COLO829 (cell line): Measurements from ENCODE around the gene ZNF554.
"Not testable (repeated sequence)": the region's sequence is repeated elsewhere in the genome, so short reads cannot be mapped to it uniquely, and the experiment has no call there.

Experiments used
- DNase-seq: peaks from one replicate; pipeline ENCODE4 v3.0.0; 2012; ENCODE audit warnings: low spot score

ZNF554 gene

DNA sequence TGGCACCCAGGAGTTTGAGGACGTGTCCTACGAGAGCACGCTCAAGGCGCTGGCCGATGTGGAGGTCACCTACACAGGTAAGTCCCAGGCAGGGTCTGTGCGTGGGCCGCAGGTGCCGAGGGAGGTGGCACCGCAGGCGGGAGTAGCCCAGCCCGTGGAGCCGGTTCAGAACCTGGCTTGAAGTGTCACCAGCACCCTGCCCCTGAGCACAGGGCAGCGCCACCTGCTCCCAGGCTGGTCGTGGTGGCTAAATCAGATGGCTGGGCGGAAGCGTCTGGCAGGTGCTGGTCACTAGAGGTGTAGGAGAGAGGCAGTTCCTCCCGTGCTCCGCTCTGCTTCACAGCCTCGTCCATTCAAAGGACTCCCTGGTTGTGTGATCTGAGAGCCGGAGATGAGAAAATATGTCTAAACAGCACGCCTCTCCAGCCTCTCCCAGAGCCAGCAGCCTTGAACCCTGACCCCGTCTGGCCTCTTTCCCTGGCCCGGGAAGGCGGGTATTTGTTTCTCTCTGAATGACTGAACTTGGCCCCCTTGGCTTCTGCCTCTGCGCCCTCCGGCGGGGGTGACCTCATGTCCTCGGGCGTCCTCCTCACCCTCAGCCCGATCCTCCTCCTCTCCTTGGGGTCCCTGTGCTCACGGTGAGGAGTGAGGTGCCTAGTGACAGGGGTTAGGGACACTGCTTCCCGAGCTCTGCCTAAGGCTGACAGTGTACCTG, 29.0 kb upstream of the ZNF554 start:
- DNase-seq = no peak

DNA sequence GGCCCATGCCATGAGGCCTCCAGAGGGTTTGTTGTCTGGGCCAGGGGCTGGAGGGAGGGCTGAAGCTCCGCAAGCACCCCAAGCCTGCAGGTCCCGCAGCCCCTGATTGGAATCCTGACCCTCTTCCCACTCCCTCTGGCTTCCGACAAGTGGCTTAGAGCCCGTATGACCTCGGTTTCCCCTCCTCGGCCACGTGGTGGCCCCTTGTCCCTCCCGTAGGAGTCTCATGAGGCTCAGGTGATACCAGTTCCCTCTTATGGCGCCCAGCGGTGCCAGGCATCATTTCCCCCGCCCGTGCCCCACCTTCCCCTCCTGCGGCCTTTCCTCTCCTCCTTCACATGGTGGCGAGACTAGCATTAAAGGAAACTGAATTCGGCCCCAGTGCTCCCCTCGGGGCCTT, 28.2 kb upstream of the ZNF554 start:
- no peak for DNase-seq

GRCh38 chr19:2791876-2792275, 27.8 kb upstream of the ZNF554 start:
- no peak for DNase-seq

DNA sequence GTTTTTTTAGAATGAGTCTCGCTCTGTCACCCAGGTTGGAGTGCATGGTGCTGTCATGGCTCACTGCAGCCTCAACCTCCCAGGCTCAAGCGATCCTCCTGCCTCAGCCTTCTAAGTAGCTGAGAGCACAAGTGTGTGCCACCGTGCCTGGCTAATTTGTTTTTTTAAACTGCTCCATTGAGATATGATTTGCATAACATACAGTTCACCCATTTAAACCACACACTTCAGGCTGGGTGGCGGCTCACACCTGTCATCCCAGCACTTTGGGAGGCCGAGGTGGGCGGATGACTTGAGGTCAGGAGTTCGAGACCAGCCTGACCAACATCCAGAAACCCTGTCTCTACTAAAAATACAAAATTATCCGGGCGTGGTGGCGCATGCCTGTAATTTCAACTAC, 27.0 kb upstream of the ZNF554 start:
- not testable (repeated sequence) for DNase-seq

- DNase-seq = no peak
Observed at GRCh38 chr19:2793126-2793525, 26.5 kb upstream of the ZNF554 start.

DNA sequence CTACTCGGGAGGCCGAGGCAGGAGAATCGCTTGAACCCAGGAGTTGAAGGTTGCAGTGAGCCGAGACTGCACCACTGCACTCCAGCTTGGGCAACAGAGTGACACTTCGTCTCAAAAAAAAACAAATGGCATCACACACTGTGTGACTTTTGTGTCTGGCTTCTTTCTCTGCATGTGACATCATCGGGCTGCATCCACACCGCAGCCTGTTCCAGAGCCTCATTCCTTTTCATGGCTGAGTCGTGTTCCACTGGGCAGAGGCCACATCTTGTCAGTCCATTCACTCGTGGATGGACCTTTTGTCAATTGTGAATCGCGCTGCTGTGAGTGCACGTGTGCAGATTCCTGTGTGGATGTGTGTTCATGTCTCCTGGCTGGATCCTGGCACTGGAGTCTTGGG, 26.1 kb upstream of the ZNF554 start:
- no peak for DNase-seq

DNA sequence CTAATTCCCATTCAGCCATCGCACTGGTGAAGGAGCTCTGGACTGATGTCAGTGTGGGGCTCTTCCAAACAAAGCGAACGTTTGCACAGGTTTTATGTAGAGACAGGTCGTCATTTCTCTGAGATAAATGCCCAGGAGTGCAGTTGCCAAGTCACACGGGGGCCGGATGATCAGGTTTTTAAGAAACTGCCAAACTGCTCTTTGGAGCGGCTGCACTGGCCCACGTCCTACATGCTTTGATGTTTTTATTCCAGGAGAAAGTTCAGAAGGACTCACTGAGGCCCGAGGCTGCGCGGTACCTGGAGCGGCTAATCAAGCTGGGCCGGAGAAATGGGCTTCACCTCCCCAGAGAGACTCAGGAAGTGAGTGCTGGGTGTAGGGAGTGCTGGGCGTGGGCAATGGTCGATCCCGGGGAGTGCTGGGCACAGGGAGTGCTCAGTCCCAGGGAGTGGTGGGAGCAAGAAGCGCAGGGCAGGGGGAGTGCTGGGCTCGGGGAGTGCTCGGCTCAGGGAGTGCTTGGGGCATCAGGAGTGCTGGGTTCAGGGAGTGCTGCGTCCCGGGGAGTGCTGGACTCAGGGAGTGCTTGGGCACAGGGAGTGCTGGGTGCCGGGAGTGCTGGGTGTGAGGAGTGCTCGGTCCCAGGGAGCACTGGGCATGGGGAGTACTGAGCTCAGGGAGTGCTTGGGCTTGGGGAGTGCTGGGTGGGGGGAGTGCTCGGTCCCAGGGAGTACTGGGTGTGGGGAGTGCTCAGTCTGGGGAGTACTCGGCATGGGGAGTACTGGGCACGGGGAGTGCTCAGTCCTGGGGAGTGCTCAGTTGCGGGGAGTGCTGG, 23.6 kb upstream of the ZNF554 start:
- no peak for DNase-seq

DNA sequence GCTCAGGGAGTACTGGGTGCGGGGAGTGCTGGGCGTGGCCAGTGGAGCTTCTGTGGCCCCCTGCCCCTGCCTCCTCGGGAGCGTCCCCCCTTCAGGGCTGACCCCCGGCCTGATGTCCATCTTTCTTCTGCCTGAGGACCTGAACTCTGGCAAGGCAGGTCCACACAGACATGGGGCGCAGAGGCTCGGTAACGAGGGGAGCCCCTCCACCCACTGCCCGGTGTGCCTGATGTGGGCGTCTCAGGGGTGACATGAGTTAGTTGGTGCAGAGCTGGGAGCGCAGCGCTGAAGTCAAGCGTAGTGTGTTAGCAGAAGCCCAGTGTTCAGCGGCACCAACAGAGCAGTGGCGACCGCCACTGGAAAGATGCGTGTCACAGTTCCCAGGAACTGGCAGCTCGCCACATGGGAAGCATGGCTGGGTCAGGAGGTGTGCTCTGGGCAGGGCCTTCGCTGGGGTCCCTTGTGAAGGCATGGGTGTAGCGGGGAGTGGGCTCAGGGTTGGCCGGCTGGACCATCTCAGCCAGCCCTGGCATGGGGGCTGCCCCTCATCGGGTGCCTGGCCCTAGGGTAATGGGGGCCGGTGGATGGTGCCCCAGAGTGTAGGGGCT, 22.9 kb upstream of the ZNF554 start:
- no peak for DNase-seq

- no peak for DNase-seq
Observed at GRCh38 chr19:2797280-2797679, 22.4 kb upstream of the ZNF554 start.

DNA sequence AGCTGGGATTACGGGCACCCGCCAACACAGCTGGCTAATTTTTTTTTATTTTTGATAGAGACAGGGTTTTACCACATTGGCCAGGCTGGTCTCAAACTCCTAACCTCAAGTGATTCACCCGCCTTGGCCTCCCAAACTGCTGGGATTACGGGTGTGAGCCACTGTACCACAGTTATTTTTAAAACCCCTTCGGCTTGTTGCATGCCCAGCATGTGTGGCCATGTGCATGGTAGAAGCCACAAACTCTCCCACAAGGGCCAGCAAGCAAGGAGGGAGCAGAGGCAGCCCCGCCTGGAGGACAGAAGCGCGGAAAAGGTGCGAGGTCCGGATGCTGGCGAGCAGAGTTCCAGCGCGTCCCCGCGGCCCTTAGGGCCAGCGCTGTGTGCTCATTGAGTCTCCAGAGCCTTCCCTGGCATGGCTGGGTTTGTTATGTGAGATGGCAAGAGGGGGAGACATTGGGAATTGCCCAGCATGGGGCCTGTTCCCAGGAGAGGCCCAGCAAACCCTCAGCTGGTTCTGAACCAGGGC, 21.4 kb upstream of the ZNF554 start:
- no peak for DNase-seq

DNA sequence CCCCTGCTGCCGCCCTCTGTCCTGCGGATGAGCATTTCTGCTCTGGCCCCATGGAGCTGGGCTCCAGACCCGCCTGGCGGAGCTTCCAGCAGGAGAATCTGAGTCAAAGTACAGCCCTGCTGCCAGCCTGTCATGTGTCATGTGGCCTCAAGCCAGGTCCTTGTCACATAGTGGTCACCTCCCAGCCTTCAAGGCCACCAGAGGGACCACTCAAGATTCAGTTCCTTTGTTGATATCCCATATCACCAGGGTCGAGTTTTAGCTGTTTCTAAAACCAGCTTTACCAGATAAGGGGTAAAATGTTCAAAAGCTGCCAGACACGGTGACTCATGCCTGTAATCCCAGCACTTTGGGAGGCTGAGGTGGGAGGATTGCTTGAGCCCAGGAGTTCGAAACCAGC, 20.9 kb upstream of the ZNF554 start:
- no peak for DNase-seq

DNA sequence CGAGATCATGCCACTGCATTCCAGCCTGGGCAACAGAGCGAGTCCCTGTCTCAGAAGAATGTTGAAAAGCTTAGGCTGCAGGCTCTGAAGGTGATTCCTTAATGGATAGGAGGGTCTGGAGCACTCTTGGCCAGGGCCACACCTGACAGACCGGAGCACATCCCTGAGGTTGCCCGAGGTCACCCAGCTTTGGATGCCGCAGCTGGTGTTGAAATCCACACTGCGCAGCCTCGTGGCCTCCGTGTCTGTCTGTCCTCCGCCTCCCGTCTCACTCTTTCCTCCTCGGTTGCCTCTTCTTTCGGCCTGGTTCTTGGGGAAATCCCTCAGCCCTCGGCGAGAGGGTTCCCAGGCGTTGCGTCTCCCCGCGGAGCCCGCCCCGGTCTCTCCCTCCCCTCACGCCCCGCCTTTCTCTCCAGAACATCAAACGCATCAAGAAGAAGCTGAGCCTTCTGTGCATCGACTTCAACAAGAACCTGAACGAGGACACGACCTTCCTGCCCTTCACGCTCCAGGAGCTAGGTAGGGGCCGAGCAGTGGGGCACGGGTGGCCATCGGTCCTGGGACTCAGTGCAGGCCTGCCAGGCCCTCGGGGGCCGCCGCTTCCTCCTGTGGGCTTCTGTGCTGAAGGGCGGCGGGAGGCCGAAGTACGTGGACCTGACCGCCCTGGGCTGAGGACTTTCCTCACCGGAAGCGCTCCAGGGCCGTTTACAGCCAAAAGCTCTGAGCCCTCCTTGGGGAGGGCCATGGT, 20.2 kb upstream of the ZNF554 start:
- DNase-seq = no peak

GRCh38 chr19:2800506-2800905, 19.2 kb upstream of the ZNF554 start:
- no peak for DNase-seq

DNA sequence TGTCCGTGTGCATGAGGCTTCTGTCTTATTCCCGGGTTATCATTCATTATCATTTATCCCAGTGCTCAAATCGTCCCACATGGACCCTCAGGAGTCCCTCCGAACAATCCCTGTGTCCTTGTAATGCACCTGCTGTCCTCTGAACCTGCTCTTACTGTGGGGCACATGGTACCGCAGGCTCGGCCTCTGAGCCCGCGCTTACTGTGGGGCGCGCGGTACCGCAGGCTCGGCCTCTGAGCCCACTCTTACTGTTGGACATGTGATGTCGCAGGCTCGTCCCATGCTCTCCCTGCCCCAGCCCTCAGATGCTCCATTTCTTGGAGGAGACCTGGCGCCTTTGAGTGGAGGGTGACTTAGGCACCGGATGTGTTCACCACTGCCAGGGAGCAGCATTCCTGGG, 16.8 kb upstream of the ZNF554 start:
- DNase-seq = no peak

DNA sequence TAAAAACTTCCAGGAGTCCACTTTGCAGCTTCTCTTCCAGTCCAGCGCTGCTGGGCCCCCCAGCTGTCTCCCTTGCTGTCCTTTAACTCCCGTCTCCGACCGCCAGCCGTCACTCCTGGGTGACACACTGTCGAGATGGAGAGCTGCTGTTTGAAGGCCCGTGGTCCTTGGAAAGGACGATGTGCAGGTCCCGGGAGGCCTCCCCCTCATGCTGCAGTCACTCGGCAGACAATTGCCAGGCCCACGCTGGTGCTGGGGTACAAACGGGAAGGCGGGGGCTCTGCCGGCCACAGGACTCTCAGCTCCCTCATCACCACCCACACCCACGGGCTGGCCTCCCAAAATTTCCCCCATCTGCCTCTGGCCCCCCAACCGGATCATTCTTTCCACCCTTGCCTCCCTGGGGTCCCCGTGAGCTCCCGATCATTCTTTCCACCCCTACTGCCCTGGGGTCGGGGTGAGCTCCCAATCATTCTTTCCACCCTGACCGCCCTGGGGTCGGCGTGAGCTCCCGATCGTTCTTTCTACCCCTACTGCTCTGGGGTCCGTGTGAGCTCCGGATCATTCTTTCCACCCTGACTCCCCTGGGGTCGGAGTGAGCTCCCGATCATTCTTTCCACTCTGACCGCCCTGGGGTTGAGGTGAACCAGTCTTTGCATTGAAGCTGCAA, 16.0 kb upstream of the ZNF554 start:
- no peak for DNase-seq

GRCh38 chr19:2804156-2805004, 15.3 kb upstream of the ZNF554 start:
- DNase-seq = no peak

GRCh38 chr19:2805261-2805900, 14.3 kb upstream of the ZNF554 start:
- DNase-seq = no peak

- no peak for DNase-seq
Observed at GRCh38 chr19:2805991-2806649, 13.5 kb upstream of the ZNF554 start.

DNA sequence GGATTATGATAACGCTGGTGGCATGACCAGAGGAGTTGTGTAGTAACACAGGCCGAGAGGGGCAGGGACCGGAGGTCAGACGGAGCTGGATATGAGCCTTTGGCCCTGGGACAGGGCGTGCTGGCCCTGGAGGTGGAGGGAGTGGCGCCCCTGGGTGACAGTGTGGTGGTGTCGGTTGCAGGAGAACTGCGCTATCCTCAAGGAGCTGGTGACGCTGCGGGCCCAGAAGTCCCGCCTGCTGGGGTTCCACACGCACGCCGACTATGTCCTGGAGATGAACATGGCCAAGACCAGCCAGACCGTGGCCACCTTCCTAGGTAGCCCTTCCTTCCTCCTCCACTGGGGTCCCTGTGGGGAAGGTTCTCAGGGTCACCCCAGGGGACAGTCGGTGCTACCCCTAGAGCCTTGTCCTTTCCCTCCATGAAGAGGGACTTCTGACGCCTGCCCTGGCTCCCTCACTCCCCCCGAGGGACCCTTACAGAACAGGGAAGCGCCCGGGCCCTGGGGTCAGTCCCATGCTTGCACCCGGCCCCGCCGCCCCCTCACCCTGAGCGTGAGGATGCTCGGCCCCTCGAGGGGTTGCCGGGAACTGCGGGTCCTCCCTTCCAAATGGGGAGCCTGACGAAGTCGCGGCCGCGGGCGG, 12.8 kb upstream of the ZNF554 start:
- no peak for DNase-seq
